Renal cortical epithelial cell (primary cell): ENCODE measurements around the gene AS3MT. TPM values are rescaled to one million over a fixed set of nuclear protein-coding genes. Genes with fewer than 3 reads are reported as not detected.

Source experiments
- total RNA-seq: library from RNA; depleted of rRNA; stranded (reverse); fragments of >200 nt; gene quantifications from 2 replicates; pipeline ENCODE4 v1.2.3, GENCODE V29; 2014

AS3MT gene
- total RNA-seq, 1 donor from 2014 or later: 11.4 TPM

Other genes with a start within 250 kb of the AS3MT start
- gene TRIM8, start 225.0 kb upstream of the AS3MT start, total RNA-seq: 47.2 and 146 TPM in 2 replicates
- 7.8 and 9.7 TPM in 2 replicates for gene ARL3, start 155.1 kb upstream of the AS3MT start, total RNA-seq
- 5.1 and 5.6 TPM in 2 replicates for gene SFXN2, start 154.8 kb upstream of the AS3MT start, total RNA-seq
- 45.0 and 79.7 TPM in 2 replicates for gene WBP1L, start 125.5 kb upstream of the AS3MT start, total RNA-seq
- gene CYP17A1, start 32.1 kb upstream of the AS3MT start, total RNA-seq: 0.45 and 0.52 TPM in 2 replicates
- 9.2 and 23.4 TPM in 2 replicates for gene BORCS7, start 15.2 kb upstream of the AS3MT start, total RNA-seq
- gene CNNM2, start 48.8 kb downstream of the AS3MT start, total RNA-seq: 1.7 and 11.6 TPM in 2 replicates